HCT116 (cell line): ENCODE data around the gene TDRD7. TPM values are rescaled to one million over a fixed set of nuclear protein-coding genes. Genes with fewer than 3 reads are reported as not detected.

Source experiments
- ATAC-seq: fragments of 200-7000 bp; cut with Tn5 transposase; 2 replicates; pipeline ENCODE4 v1.9.1; 2020; ENCODE audit warnings: mild to moderate bottlenecking, moderate library complexity
- BruUV-seq: library from RNA; stranded (reverse); fragments of 400-500 nt; replicated peaks from 2 replicates; lab custom pipeline; 2021; lab: Mats Ljungman, UMichigan
- CTCF ChIA-PET: fragments of 300-600 bp; sonication (Branson Sonifier 250); formaldehyde crosslinking; loops from one replicate; lab custom pipeline; 2021; ENCODE audit warnings: antibody characterized with exemption; lab: Charles Lee
- POLR2A ChIA-PET: fragments of 300-600, 350-600 bp; sonication (Branson Sonifier 250); formaldehyde crosslinking; loops from one replicate; lab custom pipeline; 2021; ENCODE audit warnings: antibody characterized with exemption; lab: Charles Lee
- RAD21 ChIA-PET, 2 experiments: fragments of 300-600 bp; sonication (Branson Sonifier 250); formaldehyde crosslinking; loops; one replicate each; lab custom pipeline; 2023; ENCODE audit warnings: low total read pairs in 2 of 2; ENCODE audit not compliant: uncharacterized antibody in 2 of 2, unreplicated experiment in 2 of 2, low non-redundant PET in 1 of 2; lab: Charles Lee
- DNase-seq: peaks from one replicate; pipeline ENCODE4 v3.0.0-alpha.2; 2010; ENCODE audit warnings: low read depth, low spot score
- H2AFZ ChIP-seq: fragments of 200-600 bp; shearing (Covaris generic), sonication (generic); 2 replicates; pipeline ENCODE4 v1.6.1; 2017; ENCODE audit warnings: low read depth, mixed run types, mixed read lengths, antibody characterized with exemption, low read length; ENCODE audit not compliant: poor library complexity, severe bottlenecking
- H3K27ac ChIP-seq: 2 replicates; pipeline ENCODE4 v1.5.1; 2012; ENCODE audit warnings: low read depth, low read length
- H3K27me3 ChIP-seq: fragments of 200-600 bp; sonication (generic); 2 replicates; pipeline ENCODE4 v1.6.1; 2016; ENCODE audit warnings: mixed run types, low read length, mixed read lengths; ENCODE audit not compliant: insufficient read depth
- H3K36me3 ChIP-seq, 2 experiments: fragments of 200-500 bp in 1 of 2; fragments of 200-600 bp in 1 of 2; sonication (Bioruptor generic) in 1 of 2; sonication (generic) in 1 of 2; 2 replicates each; pipeline versions ENCODE4 v1.5.1 to v1.6.1; 2014 to 2016; ENCODE audit warnings: low read length in 2 of 2, inconsistent platforms in 1 of 2, mixed read lengths in 1 of 2, mixed run types in 1 of 2; ENCODE audit not compliant: insufficient read depth in 2 of 2, control insufficient read depth in 1 of 2
- H3K4me1 ChIP-seq, 2 experiments: fragments of 200-600 bp in 1 of 2; sonication (generic) in 1 of 2; 2 replicates each; pipeline versions ENCODE4 v1.5.1 to v1.6.1; 2012 to 2017; ENCODE audit warnings: low read length in 2 of 2, inconsistent platforms in 1 of 2, mild to moderate bottlenecking in 1 of 2, mixed read lengths in 1 of 2, mixed run types in 1 of 2, moderate library complexity in 1 of 2; ENCODE audit not compliant: insufficient read depth in 2 of 2, control insufficient read depth in 1 of 2
- H3K4me2 ChIP-seq: fragments of 200-600 bp; sonication (generic); 2 replicates; pipeline ENCODE4 v1.6.1; 2017; ENCODE audit warnings: mixed run types, low read length, mixed read lengths
- H3K4me3 ChIP-seq, 2 experiments: fragments of 200-600 bp in 1 of 2; sonication (generic) in 1 of 2; replicated peaks in 1 of 2; 2 replicates each; pipeline ENCODE4 v1.5.1; 2011 to 2016; ENCODE audit warnings: low read length in 2 of 2, control low read depth in 1 of 2, low read depth in 1 of 2, mild to moderate bottlenecking in 1 of 2, mixed read lengths in 1 of 2, mixed run types in 1 of 2
- H3K79me2 ChIP-seq: fragments of 200-600 bp; sonication (generic); 2 replicates; pipeline ENCODE4 v1.6.1; 2017; ENCODE audit warnings: mild to moderate bottlenecking, mixed run types, low read length, moderate library complexity, mixed read lengths; ENCODE audit not compliant: insufficient read depth
- H3K9ac ChIP-seq: fragments of 200-600 bp; sonication (generic); 2 replicates; pipeline ENCODE4 v1.6.1; 2016; ENCODE audit warnings: low read length, mixed read lengths
- H3K9me2 ChIP-seq: fragments of 200-600 bp; sonication (generic), shearing (Covaris generic); 2 replicates; pipeline ENCODE4 v1.6.1; 2017; ENCODE audit warnings: mixed run types, mild to moderate bottlenecking, moderate library complexity; ENCODE audit not compliant: insufficient read depth
- H3K9me3 ChIP-seq, 2 experiments: fragments of 200-500 bp in 1 of 2; fragments of 200-600 bp in 1 of 2; sonication (Bioruptor generic) in 1 of 2; sonication (generic) in 1 of 2; 2 replicates each; pipeline ENCODE4 v1.6.1; 2014 to 2017; ENCODE audit warnings: low read length in 2 of 2, mixed read lengths in 2 of 2, inconsistent platforms in 1 of 2, low read depth in 1 of 2, mild to moderate bottlenecking in 1 of 2, mixed run types in 1 of 2, moderate library complexity in 1 of 2; ENCODE audit not compliant: control insufficient read depth in 1 of 2, insufficient read depth in 1 of 2
- H4K20me1 ChIP-seq: fragments of 200-600 bp; sonication (generic), shearing (Covaris generic); 2 replicates; pipeline ENCODE4 v1.6.1; 2017; ENCODE audit warnings: mixed run types, mild to moderate bottlenecking, moderate library complexity; ENCODE audit not compliant: insufficient read depth
- EZH2 ChIP-seq: fragments of 200-600 bp; sonication (generic); IDR thresholded peaks from 2 replicates; pipeline ENCODE4 v1.6.1; 2017; ENCODE audit warnings: antibody characterized with exemption, mixed run types
- EZH2phosphoT487 ChIP-seq: fragments of 200-600 bp; IDR thresholded peaks from 2 replicates; pipeline ENCODE4 v1.6.1; 2018; ENCODE audit warnings: antibody characterized with exemption, borderline replicate concordance
- FOSL1 ChIP-seq: IDR thresholded peaks from 2 replicates; pipeline ENCODE4 v1.6.1; 2012; ENCODE audit warnings: low read depth
- POLR2AphosphoS5 ChIP-seq: IDR thresholded peaks from 2 replicates; pipeline ENCODE4 v1.6.1; 2011; ENCODE audit warnings: mild to moderate bottlenecking, low read depth, low read length, moderate library complexity
- RAD21 ChIP-seq: IDR thresholded peaks from 2 replicates; pipeline ENCODE4 v1.6.1; 2012; ENCODE audit warnings: low read depth, mild to moderate bottlenecking
- SIN3A ChIP-seq: IDR thresholded peaks from 2 replicates; pipeline ENCODE4 v1.6.1; 2012; ENCODE audit warnings: low read depth
- SP1 ChIP-seq: IDR thresholded peaks from 2 replicates; pipeline ENCODE4 v1.6.1; 2012; ENCODE audit warnings: low read depth
- SRF ChIP-seq: IDR thresholded peaks from 2 replicates; pipeline ENCODE4 v1.6.1; 2012; ENCODE audit warnings: low read depth
- YY1 ChIP-seq: IDR thresholded peaks from 2 replicates; pipeline ENCODE4 v1.6.1; 2011; ENCODE audit warnings: low read length, low read depth, moderate library complexity, mild to moderate bottlenecking; ENCODE audit not compliant: insufficient replicate concordance; ENCODE audit errors: extremely low read depth
- ZNF274 ChIP-seq: fragments of 200-500 bp; sonication (Bioruptor generic); IDR thresholded peaks from 2 replicates; pipeline ENCODE4 v1.6.1; 2014; ENCODE audit warnings: mild to moderate bottlenecking, low read depth, low read length, inconsistent platforms
- intact Hi-C: fragments of 100-400 bp; cut with micrococcal nuclease; formaldehyde crosslinking; loops from 2 replicates; pipeline ENCODE4 v1.10.0; 2022
- total RNA-seq: library from RNA; stranded (reverse); gene quantifications from one replicate; pipeline ENCODE4 v1.2.1, GENCODE V29; 2021; ENCODE audit not compliant: unreplicated experiment
- TF ChIP-seq, protein P1 (sequence below): IDR thresholded peaks from 2 replicates; pipeline ENCODE4 v1.6.1; 2012
- TF ChIP-seq, protein P2 (sequence below), 3 experiments: fragments of 200-600 bp in 1 of 3; sonication (generic) in 1 of 3; IDR thresholded peaks in 2 of 3; conservative IDR thresholded peaks in 1 of 3; 2 replicates each; pipeline ENCODE4 v1.5.1; 2012 to 2017; ENCODE audit warnings: low read depth in 2 of 3, low read length in 2 of 3, antibody characterized with exemption in 1 of 3, borderline replicate concordance in 1 of 3, control low read depth in 1 of 3, mild to moderate bottlenecking in 1 of 3, mixed read lengths in 1 of 3, mixed run types in 1 of 3, moderate library complexity in 1 of 3; ENCODE audit not compliant: insufficient read depth in 1 of 3
- TF ChIP-seq, protein P3 (sequence below): IDR thresholded peaks from 2 replicates; pipeline ENCODE4 v1.6.1; 2012
- TF ChIP-seq, protein P4 (sequence below): IDR thresholded peaks from 2 replicates; pipeline ENCODE4 v1.6.1; 2011; ENCODE audit warnings: mild to moderate bottlenecking, low read length, moderate library complexity; ENCODE audit not compliant: insufficient replicate concordance; ENCODE audit errors: extremely low read depth

TDRD7 gene
- total RNA-seq, 1 experiment from 2014 or later, result 8.0 TPM

DNA sequence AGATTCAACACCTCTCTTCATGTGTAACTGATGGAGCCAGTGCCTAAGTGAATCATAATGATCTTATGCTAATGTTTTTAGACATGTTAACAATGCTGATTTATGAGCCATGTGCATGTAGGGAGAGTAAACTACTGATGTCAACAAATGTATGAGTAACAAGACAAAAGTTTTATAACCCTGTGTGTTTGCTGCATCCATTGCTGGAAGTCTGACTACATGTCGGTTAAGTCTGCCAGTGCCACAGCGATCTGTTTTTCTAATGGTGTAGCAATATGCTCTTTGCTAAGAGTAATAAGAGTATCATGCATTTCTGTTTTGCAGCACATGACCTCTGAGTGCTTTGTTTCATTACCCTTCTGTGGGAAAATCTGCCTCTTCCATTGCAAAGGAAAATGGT is 63.2 kb downstream of the TDRD7 start:
- intact Hi-C loops, result no loop called here
- no peak overlapping the region for H3K27ac ChIP-seq
- no peak for ATAC-seq
- H3K36me3 ChIP-seq, result no peaks in the 10 kb centered on the region
- no TSS peak for BruUV-seq
- no peaks in the 10 kb centered on the region for H3K79me2 ChIP-seq
- H2AFZ ChIP-seq, result no peak overlapping the region
- POLR2A ChIA-PET, result no interaction called here
- H3K27me3 ChIP-seq, result no peaks in the 10 kb centered on the region
- H4K20me1 ChIP-seq, result no peaks in the 10 kb centered on the region
- H3K9me2 ChIP-seq, result no peaks in the 10 kb centered on the region
- CTCF ChIA-PET, result no interaction called here
- no peaks in the 10 kb centered on the region for H3K4me1 ChIP-seq
- TF ChIP-seq, protein P1, sequence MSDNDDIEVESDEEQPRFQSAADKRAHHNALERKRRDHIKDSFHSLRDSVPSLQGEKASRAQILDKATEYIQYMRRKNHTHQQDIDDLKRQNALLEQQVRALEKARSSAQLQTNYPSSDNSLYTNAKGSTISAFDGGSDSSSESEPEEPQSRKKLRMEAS, result no peak
- no peak for TF ChIP-seq EZH2
- TF ChIP-seq, protein P2, sequence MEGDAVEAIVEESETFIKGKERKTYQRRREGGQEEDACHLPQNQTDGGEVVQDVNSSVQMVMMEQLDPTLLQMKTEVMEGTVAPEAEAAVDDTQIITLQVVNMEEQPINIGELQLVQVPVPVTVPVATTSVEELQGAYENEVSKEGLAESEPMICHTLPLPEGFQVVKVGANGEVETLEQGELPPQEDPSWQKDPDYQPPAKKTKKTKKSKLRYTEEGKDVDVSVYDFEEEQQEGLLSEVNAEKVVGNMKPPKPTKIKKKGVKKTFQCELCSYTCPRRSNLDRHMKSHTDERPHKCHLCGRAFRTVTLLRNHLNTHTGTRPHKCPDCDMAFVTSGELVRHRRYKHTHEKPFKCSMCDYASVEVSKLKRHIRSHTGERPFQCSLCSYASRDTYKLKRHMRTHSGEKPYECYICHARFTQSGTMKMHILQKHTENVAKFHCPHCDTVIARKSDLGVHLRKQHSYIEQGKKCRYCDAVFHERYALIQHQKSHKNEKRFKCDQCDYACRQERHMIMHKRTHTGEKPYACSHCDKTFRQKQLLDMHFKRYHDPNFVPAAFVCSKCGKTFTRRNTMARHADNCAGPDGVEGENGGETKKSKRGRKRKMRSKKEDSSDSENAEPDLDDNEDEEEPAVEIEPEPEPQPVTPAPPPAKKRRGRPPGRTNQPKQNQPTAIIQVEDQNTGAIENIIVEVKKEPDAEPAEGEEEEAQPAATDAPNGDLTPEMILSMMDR (IDR thresholded peaks at IDR 0.05 in 2 of 3, conservative IDR thresholded peaks at IDR 0.05 in 1 of 3; ENCODE audit: borderline replicate concordance in 1 of 3, insufficient read depth in 1 of 3, low read depth in 2 of 3, low read length in 2 of 3), result no peak
- no peak for TF ChIP-seq POLR2AphosphoS5
- no peak for TF ChIP-seq SRF
- TF ChIP-seq, all 23 proteins: peak for 0
- Histone ChIP-seq H3K4me2 (no peak overlapping the region), H3K9me3 (no peaks in the 10 kb centered on the region), H3K9ac (no peak overlapping the region), H3K4me3 (no peak overlapping the region)
- DNase-seq, result no peak
- RAD21 ChIA-PET, result no interaction called here

DNA sequence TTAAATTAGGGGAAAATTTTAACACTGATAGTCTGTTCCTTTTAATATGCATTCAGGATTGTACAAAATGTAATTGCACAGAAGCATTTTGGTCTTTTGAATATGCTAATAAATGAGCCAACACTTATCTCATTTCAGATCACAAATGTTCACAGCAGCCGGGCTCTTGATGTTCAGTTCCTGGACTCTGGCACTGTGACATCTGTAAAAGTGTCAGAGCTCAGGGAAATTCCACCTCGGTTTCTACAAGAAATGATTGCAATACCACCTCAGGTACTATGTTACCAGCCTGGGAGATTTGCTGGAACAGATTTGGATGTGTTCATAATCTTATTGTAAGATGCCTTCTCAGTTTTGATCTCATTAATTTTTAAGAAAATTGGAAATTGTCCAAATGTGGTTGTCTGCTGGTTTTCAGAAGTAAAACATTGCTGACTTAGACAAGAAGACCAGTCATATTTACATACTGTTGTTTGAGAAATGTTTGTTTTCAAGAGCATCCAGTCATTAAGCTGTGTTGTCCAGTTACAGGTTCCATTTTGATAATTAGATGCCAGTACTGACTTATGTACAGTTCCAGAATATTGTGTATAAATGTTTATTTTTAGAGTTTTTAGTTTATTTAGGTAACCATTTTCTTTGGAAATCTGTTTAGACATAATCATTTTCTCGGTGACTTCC is 66.5 kb downstream of the TDRD7 start:
- H3K9me2 ChIP-seq, result no peaks in the 10 kb centered on the region
- ChIA-PET RAD21 (no interaction called here), CTCF (no interaction called here), POLR2A (no interaction called here)
- intact Hi-C loops, result no loop called here
- no TSS peak for BruUV-seq
- H3K27me3 ChIP-seq, result no peaks in the 10 kb centered on the region
- H3K36me3 ChIP-seq, result peaks cover 2 to 4% of the 10 kb centered on the region in 2 experiments; a peak in 1 of 4 replicates
- H3K79me2 ChIP-seq, result no peaks in the 10 kb centered on the region
- no peaks in the 10 kb centered on the region for H3K4me1 ChIP-seq
- DNase-seq, result no peak
- H3K9ac ChIP-seq, result no peak overlapping the region
- no peak overlapping the region for H3K4me2 ChIP-seq
- H3K4me3 ChIP-seq, result no peak overlapping the region
- ATAC-seq, result no peak
- no peak overlapping the region for H3K27ac ChIP-seq
- no peaks in the 10 kb centered on the region for H4K20me1 ChIP-seq
- H2AFZ ChIP-seq, result no peak overlapping the region
- H3K9me3 ChIP-seq, result no peaks in the 10 kb centered on the region
- TF ChIP-seq SP1 (no peak), ZNF274 (no peak), RAD21 (no peak), POLR2AphosphoS5 (no peak), YY1 (no peak), FOSL1 (no peak), SIN3A (no peak), EZH2phosphoT487 (no peak)
- TF ChIP-seq, protein P3, sequence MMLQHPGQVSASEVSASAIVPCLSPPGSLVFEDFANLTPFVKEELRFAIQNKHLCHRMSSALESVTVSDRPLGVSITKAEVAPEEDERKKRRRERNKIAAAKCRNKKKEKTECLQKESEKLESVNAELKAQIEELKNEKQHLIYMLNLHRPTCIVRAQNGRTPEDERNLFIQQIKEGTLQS, result no peak
- TF ChIP-seq, protein P1, result no peak
- TF ChIP-seq, protein P4, sequence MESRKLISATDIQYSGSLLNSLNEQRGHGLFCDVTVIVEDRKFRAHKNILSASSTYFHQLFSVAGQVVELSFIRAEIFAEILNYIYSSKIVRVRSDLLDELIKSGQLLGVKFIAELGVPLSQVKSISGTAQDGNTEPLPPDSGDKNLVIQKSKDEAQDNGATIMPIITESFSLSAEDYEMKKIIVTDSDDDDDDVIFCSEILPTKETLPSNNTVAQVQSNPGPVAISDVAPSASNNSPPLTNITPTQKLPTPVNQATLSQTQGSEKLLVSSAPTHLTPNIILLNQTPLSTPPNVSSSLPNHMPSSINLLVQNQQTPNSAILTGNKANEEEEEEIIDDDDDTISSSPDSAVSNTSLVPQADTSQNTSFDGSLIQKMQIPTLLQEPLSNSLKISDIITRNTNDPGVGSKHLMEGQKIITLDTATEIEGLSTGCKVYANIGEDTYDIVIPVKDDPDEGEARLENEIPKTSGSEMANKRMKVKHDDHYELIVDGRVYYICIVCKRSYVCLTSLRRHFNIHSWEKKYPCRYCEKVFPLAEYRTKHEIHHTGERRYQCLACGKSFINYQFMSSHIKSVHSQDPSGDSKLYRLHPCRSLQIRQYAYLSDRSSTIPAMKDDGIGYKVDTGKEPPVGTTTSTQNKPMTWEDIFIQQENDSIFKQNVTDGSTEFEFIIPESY, result no peak
